ENCODE measurements around the gene CYGB. TPM values are rescaled to one million over a fixed set of nuclear protein-coding genes. Genes with fewer than 3 reads are reported as not detected.
A peak's percentile ranks its signal among the peaks of the same experiment; 100 is the strongest.

Gene CYGB
- total and polyA plus RNA-seq, 10 of the 15 experiments (the other 5 are each of a cell fraction or from before 2014, with no cell fraction given): 0.34 TPM; not detected in 9

GRCh38 chr17:76478730-76479514 is 58.6 kb downstream of the CYGB start:
- Histone ChIP-seq H3K79me2 (ENCODE audit: control insufficient read depth, insufficient read depth, low read length) (peaks cover 8% of the 10 kb centered on the region; the same call in 1 of the 2 replicates), H4K20me1 (ENCODE audit: control insufficient read depth, insufficient read depth) (no peaks in the 10 kb centered on the region), H3K4me2 (ENCODE audit: control insufficient read depth, insufficient read depth) (peak overlapping the region; percentile 54; the same call in 1 of the 2 replicates), H3K4me3 (no peak overlapping the region), H3K9ac (ENCODE audit: control insufficient read depth, insufficient read depth, low read length) (no peak overlapping the region), H3K36me3 (ENCODE audit: control insufficient read depth in 2 of 2, insufficient read depth in 2 of 2, low read length in 1 of 2) (peaks cover 4 to 5% of the 10 kb centered on the region in 2 experiments; a peak in 2 of 4 replicates), H3K27ac (ENCODE audit: control insufficient read depth, insufficient read depth) (no peak overlapping the region; the same call in 1 of the 2 replicates), H3K4me1 (ENCODE audit: control insufficient read depth, insufficient read depth, low read length) (peaks cover 38% of the 10 kb centered on the region), H2AFZ (ENCODE audit: control insufficient read depth, low read depth, low read length) (no peak overlapping the region), H3K27me3 (replicated peaks in 1 of 2; ENCODE audit: control insufficient read depth in 2 of 2, insufficient read depth in 2 of 2, low read length in 1 of 2) (no peaks in the 10 kb centered on the region), H3K9me3 (replicated peaks; ENCODE audit: control insufficient read depth, insufficient read depth, low read length) (no peaks in the 10 kb centered on the region)
- 96% methylated on average over 37 of the region's 37 CpGs for WGBS (ENCODE audit: insufficient coverage, insufficient replicate concordance, low lambda C conversion rate, missing lambda C conversion rate)
- in situ Hi-C loops (cut with MboI): no loop called here
- ChIA-PET CTCF (no interaction called here), POLR2A (no interaction called here), RAD21 (ENCODE audit: unreplicated experiment) (interaction anchor here (0.9 kb wide), 1 partner anchor 14 kb away, joined by 3 read pairs; no protein-coding TSS in a partner anchor), SMC1A (ENCODE audit: uncharacterized antibody, unreplicated experiment) (interaction anchor here (12.0 kb wide), 1 partner anchor 21 kb away, joined by 115 read pairs; the partner anchor contains the start of gene RHBDF2)
- ATAC-seq (no peak), FAIRE-seq (no peak), DNase-seq (ENCODE audit: low read depth, low spot score) (no peak)
- intact Hi-C loops (cut with micrococcal nuclease; ENCODE audit: unreplicated experiment): no loop called here
- TSS peak; percentile 10 for BruUV-seq (replicated peaks)
- TF ChIP-seq SUZ12 (IDR thresholded peaks at IDR 0.05; ENCODE audit: unreplicated experiment) (no peak), POU2F2 (IDR thresholded peaks at IDR 0.05; ENCODE audit: borderline replicate concordance, low read depth, low read length) (no peak), USF2 (IDR thresholded peaks at IDR 0.05; ENCODE audit: borderline replicate concordance, low read depth, low read length) (no peak), NBN (IDR thresholded peaks at IDR 0.05) (no peak), CEBPZ (IDR thresholded peaks at IDR 0.05; ENCODE audit: low read depth, low read length) (no peak), NR2C1 (IDR thresholded peaks at IDR 0.05) (no peak), NFYA (IDR thresholded peaks at IDR 0.05; ENCODE audit: borderline replicate concordance, low read depth, low read length) (no peak), NKRF (conservative IDR thresholded peaks at IDR 0.05) (no peak), BRCA1 (IDR thresholded peaks at IDR 0.05; ENCODE audit: low read depth, low read length) (no peak), ATF2 (IDR thresholded peaks at IDR 0.05; ENCODE audit: low read length) (no peak), SIN3A (IDR thresholded peaks at IDR 0.05; ENCODE audit: low read depth, low read length) (no peak)
